Endothelial cell (in vitro differentiated cells): ENCODE results near the gene GDF7. TPM values are rescaled to one million over a fixed set of nuclear protein-coding genes. Genes with fewer than 3 reads are reported as not detected.
A peak's percentile ranks its signal among the peaks of the same experiment; 100 is the strongest.

Experiments used
- DNase-seq: peaks from one replicate; pipeline ENCODE4 v3.0.0; 2021; ENCODE audit warnings: low spot score
- H3K27ac Mint-ChIP-seq: one replicate; pipeline ENCODE4 v1.8.0; 2021; ENCODE audit warnings: mixed read lengths, inconsistent platforms; ENCODE audit not compliant: unreplicated experiment
- H3K27me3 Mint-ChIP-seq: one replicate; pipeline ENCODE4 v1.8.0; 2021; ENCODE audit warnings: mild to moderate bottlenecking, moderate library complexity, mixed read lengths, inconsistent platforms; ENCODE audit not compliant: unreplicated experiment
- H3K36me3 Mint-ChIP-seq: one replicate; pipeline ENCODE4 v1.8.0; 2021; ENCODE audit warnings: mild to moderate bottlenecking, low read depth, mixed read lengths, inconsistent platforms; ENCODE audit not compliant: unreplicated experiment
- H3K4me1 Mint-ChIP-seq: one replicate; pipeline ENCODE4 v1.8.0; 2021; ENCODE audit warnings: mild to moderate bottlenecking, mixed read lengths, inconsistent platforms; ENCODE audit not compliant: unreplicated experiment
- H3K4me3 Mint-ChIP-seq: one replicate; pipeline ENCODE4 v1.8.0; 2021; ENCODE audit warnings: mild to moderate bottlenecking, mixed read lengths, inconsistent platforms; ENCODE audit not compliant: unreplicated experiment
- H3K9me3 Mint-ChIP-seq: one replicate; pipeline ENCODE4 v1.8.0; 2021; ENCODE audit warnings: mixed read lengths, inconsistent platforms; ENCODE audit not compliant: unreplicated experiment
- total RNA-seq: library from RNA; stranded (reverse); fragmentation: NEBNext Ultra II Directional; extraction: Animal tissue kit (Norgen Biotek cat#: 25700); gene quantifications from one replicate; pipeline ENCODE4 v1.2.1, GENCODE V29; 2021; ENCODE audit not compliant: unreplicated experiment
- TF ChIP-seq, protein P1 (sequence below): fragments of 200-600 bp; sonication (generic); IDR thresholded peaks from one replicate; pipeline ENCODE4 v1.5.0; 2021; ENCODE audit warnings: antibody characterized with exemption; ENCODE audit not compliant: unreplicated experiment

The GDF7 gene
- total RNA-seq, 1 donor from 2014 or later, result 11.2 TPM

- Mint-ChIP-seq H3K4me1 (peaks cover 18% of the 10 kb centered on the region), H3K36me3 (peaks cover 9% of the 10 kb centered on the region), H3K27ac (no peak overlapping the region), H3K27me3 (peaks cover 10% of the 10 kb centered on the region), H3K4me3 (peak overlapping the region; percentile 37), H3K9me3 (no peaks in the 10 kb centered on the region)
- DNase-seq, result no peak
- TF ChIP-seq, protein P1, sequence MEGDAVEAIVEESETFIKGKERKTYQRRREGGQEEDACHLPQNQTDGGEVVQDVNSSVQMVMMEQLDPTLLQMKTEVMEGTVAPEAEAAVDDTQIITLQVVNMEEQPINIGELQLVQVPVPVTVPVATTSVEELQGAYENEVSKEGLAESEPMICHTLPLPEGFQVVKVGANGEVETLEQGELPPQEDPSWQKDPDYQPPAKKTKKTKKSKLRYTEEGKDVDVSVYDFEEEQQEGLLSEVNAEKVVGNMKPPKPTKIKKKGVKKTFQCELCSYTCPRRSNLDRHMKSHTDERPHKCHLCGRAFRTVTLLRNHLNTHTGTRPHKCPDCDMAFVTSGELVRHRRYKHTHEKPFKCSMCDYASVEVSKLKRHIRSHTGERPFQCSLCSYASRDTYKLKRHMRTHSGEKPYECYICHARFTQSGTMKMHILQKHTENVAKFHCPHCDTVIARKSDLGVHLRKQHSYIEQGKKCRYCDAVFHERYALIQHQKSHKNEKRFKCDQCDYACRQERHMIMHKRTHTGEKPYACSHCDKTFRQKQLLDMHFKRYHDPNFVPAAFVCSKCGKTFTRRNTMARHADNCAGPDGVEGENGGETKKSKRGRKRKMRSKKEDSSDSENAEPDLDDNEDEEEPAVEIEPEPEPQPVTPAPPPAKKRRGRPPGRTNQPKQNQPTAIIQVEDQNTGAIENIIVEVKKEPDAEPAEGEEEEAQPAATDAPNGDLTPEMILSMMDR, result no peak
Observed at GRCh38 chr2:20619624-20620024, 47.3 kb upstream of the GDF7 start.

DNA sequence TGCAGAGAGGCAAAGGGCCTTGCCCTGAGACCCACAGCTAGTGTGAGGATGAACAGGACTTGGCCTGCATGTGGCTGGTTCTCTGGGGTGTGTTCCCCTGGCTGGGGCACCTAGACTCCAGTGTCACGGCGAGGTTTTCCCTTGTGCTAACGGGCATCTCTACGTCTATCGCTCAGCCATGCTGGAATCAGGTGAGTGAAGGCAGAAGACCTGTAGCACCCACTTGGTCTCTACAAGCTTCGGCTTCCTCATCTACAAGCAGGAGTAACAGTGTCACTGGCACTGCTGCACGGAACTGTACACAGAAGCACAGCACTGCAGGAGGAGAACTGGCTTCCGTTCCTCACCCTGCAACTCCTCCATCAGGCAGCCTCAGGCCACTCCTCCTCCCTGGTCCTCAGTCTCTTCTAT is 46.7 kb upstream of the GDF7 start:
- no peaks in the 10 kb centered on the region for H3K9me3 Mint-ChIP-seq
- H3K27ac Mint-ChIP-seq, result no peak overlapping the region
- peaks cover 10% of the 10 kb centered on the region for H3K27me3 Mint-ChIP-seq
- H3K36me3 Mint-ChIP-seq, result peaks cover 9% of the 10 kb centered on the region
- H3K4me3 Mint-ChIP-seq, result no peak overlapping the region
- DNase-seq, result no peak
- peaks cover 18% of the 10 kb centered on the region for H3K4me1 Mint-ChIP-seq
- TF ChIP-seq, protein P1, result no peak

DNA sequence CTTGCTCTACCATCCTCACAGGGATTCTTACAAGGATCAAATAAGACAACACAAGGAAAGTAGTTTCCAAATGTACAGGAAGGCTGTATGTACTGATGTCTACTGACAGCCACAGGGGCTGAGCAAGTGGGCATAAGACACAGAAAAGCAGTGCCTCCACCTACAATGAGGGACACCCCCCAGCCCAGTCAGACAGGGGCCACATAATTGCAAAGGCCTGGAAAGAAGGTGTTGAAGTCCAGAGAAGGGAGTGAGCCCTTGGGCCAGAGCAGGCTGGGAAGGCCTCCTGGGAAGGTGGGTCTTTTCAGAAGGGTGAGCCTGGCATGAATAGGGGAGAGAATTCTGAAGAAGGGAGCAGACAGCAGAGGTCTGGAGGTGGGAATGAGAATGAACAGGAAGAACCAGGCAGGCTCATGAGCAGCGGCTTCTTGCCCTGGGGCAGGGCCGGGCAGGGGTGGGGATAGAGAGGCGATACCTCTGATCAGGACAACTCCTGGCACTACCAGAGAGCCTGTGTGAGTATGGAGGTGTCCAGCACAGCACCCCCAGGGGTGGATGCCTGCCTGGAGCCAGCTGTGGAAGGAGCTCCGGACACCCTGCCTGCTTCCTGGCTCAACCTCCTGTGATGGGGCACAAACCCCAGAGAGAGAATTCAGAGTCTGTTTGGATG is 46.1 kb upstream of the GDF7 start:
- peaks cover 10% of the 10 kb centered on the region for H3K36me3 Mint-ChIP-seq
- no peak for DNase-seq
- H3K9me3 Mint-ChIP-seq, result no peaks in the 10 kb centered on the region
- H3K27ac Mint-ChIP-seq, result no peak overlapping the region
- TF ChIP-seq, protein P1, result no peak
- H3K27me3 Mint-ChIP-seq, result peaks cover 10% of the 10 kb centered on the region
- H3K4me3 Mint-ChIP-seq, result no peak overlapping the region
- peaks cover 17% of the 10 kb centered on the region for H3K4me1 Mint-ChIP-seq

GRCh38 chr2:20621366-20622295 is 45.3 kb upstream of the GDF7 start:
- peaks cover 11% of the 10 kb centered on the region for H3K4me1 Mint-ChIP-seq
- H3K9me3 Mint-ChIP-seq, result no peaks in the 10 kb centered on the region
- TF ChIP-seq, protein P1, result no peak
- H3K4me3 Mint-ChIP-seq, result no peak overlapping the region
- no peak overlapping the region for H3K27ac Mint-ChIP-seq
- peaks cover 12% of the 10 kb centered on the region for H3K27me3 Mint-ChIP-seq
- no peak for DNase-seq
- peaks cover 14% of the 10 kb centered on the region for H3K36me3 Mint-ChIP-seq

DNA sequence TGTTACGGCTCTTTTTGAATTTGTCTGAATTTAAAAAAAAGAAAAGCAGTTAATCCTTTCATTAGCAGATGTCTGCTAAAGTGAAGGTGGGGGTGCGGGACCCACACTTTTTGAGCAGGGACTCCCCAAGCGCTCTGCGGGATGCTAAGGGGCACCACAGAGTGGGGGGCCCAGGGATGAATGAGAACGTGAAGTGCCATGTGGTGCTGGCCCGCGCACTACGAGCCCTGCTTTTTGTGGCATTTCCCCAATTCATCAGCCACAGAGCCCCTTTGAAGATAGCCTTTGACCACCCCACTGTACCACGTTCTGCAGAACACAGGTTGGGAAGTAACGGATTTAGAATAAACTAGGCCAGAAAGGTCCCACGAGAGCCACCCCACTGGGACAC is 44.7 kb upstream of the GDF7 start:
- Mint-ChIP-seq H3K4me3 (no peak overlapping the region), H3K27me3 (peaks cover 12% of the 10 kb centered on the region), H3K27ac (no peak overlapping the region), H3K4me1 (peaks cover 8% of the 10 kb centered on the region), H3K36me3 (peaks cover 14% of the 10 kb centered on the region), H3K9me3 (no peaks in the 10 kb centered on the region)
- no peak for DNase-seq
- TF ChIP-seq, protein P1, result no peak
